ENCODE measurements around the gene NSD1. TPM values are rescaled to one million over a fixed set of nuclear protein-coding genes. Genes with fewer than 3 reads are reported as not detected.

The NSD1 gene
- total RNA-seq, 1 experiment from 2014 or later: 48.9 TPM

DNA sequence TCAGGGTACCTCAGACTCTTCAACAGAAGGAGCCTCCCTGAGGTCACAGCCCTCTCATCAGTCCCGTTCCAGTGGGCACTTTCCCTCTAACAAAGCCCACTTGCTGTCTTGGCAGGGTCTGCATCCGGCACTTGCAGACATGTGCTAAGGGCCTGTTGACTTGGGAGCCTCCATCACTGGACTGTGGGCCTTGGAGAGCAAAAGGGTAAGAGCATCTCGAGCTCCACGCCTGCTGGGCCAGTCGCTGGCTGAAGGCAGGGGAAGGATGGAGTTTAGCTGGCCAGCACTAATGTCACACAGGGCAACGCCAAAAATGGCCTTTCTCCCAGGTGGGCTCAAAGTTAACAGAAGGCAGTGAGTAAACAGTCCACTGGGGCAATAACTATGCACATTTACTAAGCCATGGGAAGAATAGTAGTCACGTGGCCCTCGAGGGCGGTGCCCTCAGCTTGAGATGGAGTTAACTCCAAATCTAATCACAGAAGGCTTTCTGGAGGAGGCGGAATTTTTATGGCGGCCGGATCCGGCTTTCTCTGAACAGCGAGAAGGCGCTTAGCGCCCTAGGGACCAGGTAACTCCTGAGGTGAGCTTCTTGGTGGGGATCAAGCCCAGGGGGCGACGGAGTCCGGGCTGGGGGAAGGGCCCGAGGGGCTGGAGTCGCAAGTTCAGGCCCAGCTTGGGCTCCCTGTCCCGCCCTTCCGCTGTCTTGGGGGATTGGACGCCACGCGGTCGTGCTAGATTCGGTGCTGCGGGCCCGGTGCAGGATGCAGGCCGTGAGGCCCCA lies 2.0 kb upstream of the NSD1 start:
- Histone ChIP-seq H3K36me3 (ENCODE audit: low read depth, low read length) (peaks cover 9% of the 10 kb centered on the region), H3K4me1 (ENCODE audit: insufficient read depth, low read length) (peaks cover 20% of the 10 kb centered on the region), H3K27ac (ENCODE audit: low read length) (no peak overlapping the region), H3F3A (ENCODE audit: low read length, unreplicated experiment) (no peaks in the 10 kb centered on the region), H4K20me1 (ENCODE audit: low read length) (no peaks in the 10 kb centered on the region), H3K9me2 (replicated peaks; ENCODE audit: low read length) (no peaks in the 10 kb centered on the region), H3K27me3 (ENCODE audit: low read length) (no peaks in the 10 kb centered on the region), H3K9me3 (ENCODE audit: low read length) (no peaks in the 10 kb centered on the region), H3K9ac (ENCODE audit: low read length) (no peak overlapping the region), H3K4me3 (ENCODE audit: low read length) (no peak overlapping the region), H3K79me2 (ENCODE audit: low read length) (peaks cover 24% of the 10 kb centered on the region), H2AFZ (ENCODE audit: low read length) (no peak overlapping the region), H3K4me2 (ENCODE audit: low read length) (no peak overlapping the region)
- ChIA-PET POLR2A (ENCODE audit: unreplicated experiment) (no interaction called here), CTCF (no interaction called here)
- ATAC-seq (no peak), DNase-seq (no peak)
- BruUV-seq (replicated peaks): no TSS peak
- TF ChIP-seq, protein P1, sequence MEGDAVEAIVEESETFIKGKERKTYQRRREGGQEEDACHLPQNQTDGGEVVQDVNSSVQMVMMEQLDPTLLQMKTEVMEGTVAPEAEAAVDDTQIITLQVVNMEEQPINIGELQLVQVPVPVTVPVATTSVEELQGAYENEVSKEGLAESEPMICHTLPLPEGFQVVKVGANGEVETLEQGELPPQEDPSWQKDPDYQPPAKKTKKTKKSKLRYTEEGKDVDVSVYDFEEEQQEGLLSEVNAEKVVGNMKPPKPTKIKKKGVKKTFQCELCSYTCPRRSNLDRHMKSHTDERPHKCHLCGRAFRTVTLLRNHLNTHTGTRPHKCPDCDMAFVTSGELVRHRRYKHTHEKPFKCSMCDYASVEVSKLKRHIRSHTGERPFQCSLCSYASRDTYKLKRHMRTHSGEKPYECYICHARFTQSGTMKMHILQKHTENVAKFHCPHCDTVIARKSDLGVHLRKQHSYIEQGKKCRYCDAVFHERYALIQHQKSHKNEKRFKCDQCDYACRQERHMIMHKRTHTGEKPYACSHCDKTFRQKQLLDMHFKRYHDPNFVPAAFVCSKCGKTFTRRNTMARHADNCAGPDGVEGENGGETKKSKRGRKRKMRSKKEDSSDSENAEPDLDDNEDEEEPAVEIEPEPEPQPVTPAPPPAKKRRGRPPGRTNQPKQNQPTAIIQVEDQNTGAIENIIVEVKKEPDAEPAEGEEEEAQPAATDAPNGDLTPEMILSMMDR (conservative IDR thresholded peaks at IDR 0.05; ENCODE audit: low read depth, low read length): no peak
- no peak for TF ChIP-seq EZH2phosphoT487 (IDR thresholded peaks at IDR 0.05; ENCODE audit: borderline replicate concordance, low read length)
- no peak for TF ChIP-seq EZH2 (IDR thresholded peaks at IDR 0.05; ENCODE audit: low read length, unreplicated experiment)
- intact Hi-C loops (cut with micrococcal nuclease): loop anchor here (2.0 to 5.0 kb wide), 2 partner anchors 17 to 171 kb away; partner anchors contain the start of genes PRELID1 and RAB24

DNA sequence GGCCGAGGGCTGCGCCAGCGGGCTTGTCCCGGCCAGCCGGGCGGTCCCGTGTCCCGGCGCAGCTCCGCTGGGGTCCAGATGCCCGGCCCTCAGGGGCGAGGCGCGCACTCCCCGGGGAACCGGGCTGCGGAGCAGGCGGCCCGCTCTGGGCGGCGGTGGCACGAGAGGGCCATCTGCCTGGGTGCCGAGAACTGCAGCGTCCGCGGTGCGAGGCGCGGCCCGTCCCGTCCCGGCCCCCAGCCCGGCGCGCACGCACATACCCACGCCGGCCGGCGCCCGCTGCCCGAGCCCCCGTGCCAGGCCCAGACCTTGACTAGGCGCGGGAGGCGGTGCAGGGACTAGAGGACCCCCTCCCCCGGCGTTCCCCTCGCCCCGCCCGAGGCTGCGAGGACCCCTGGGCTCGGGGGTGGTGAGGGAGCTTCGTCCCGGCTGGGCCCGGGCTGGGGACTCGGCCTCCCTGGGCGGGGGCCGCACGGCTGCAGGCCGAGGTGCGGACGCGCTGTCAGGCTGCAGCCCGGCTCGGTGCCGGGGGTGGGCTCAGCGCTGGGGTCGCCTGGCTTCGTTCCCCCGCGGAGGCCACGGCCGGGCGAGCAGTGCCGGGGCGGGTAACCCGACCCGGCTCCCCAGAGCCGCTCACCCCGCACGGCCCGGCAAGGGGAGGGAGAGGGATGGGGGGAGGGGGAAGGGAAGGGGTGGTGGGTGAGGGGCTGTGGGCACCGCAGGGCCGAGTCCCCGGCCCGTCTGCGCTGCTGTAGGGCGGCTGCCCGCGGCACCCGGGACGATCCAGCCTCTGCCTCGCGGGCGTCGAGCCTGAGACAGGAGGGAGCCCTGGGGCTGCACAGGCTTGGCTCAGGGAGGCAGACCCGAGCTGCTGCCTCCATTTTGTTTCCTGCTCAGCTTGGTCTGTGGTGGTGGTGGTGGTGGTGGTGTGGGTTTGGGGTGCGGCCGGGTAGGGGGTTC lies 1.2 kb upstream of the NSD1 start:
- Histone ChIP-seq H3K9me2 (replicated peaks; ENCODE audit: low read length) (no peaks in the 10 kb centered on the region), H3K9me3 (ENCODE audit: low read length) (no peaks in the 10 kb centered on the region), H3K4me1 (ENCODE audit: insufficient read depth, low read length) (peaks cover 29% of the 10 kb centered on the region), H3K36me3 (ENCODE audit: low read depth, low read length) (peaks cover 17% of the 10 kb centered on the region), H3K79me2 (ENCODE audit: low read length) (peaks cover 32% of the 10 kb centered on the region), H3K4me2 (ENCODE audit: low read length) (no peak overlapping the region), H3F3A (ENCODE audit: low read length, unreplicated experiment) (no peaks in the 10 kb centered on the region), H2AFZ (ENCODE audit: low read length) (peak overlapping the region; percentile 74), H4K20me1 (ENCODE audit: low read length) (no peaks in the 10 kb centered on the region; the same call in 1 of the 2 replicates), H3K27me3 (ENCODE audit: low read length) (no peaks in the 10 kb centered on the region), H3K4me3 (ENCODE audit: low read length) (no peak overlapping the region), H3K9ac (ENCODE audit: low read length) (no peak overlapping the region), H3K27ac (ENCODE audit: low read length) (no peak overlapping the region)
- no peak for DNase-seq
- BruUV-seq (replicated peaks): no TSS peak
- POLR2A ChIA-PET (ENCODE audit: unreplicated experiment): no interaction called here
- no peak for TF ChIP-seq EZH2 (IDR thresholded peaks at IDR 0.05; ENCODE audit: low read length, unreplicated experiment)
- TF ChIP-seq, protein P1 (conservative IDR thresholded peaks at IDR 0.05; ENCODE audit: low read depth, low read length): no peak
- TF ChIP-seq EZH2phosphoT487 (IDR thresholded peaks at IDR 0.05; ENCODE audit: borderline replicate concordance, low read length): no peak
- intact Hi-C loops (cut with micrococcal nuclease): loop anchor here (5.0 kb wide), 1 partner anchor 170 kb away; the partner anchor contains the start of genes PRELID1 and RAB24
- ATAC-seq: no peak
- CTCF ChIA-PET: no interaction called here
